ENCODE measurements around the gene CALM1. TPM values are rescaled to one million over a fixed set of nuclear protein-coding genes. Genes with fewer than 3 reads are reported as not detected.

Gene CALM1
- total RNA-seq, 4 donors from 2014 or later: 106 to 240 (median 182) TPM

GRCh38 chr14:90440021-90440451, 43.2 kb downstream of the CALM1 start:
- H3K4me3 ChIP-seq (ENCODE audit: low read depth, poor library complexity, severe bottlenecking): no peak overlapping the region
- 21 to 29% methylated on average over 5 of the region's 5 CpGs for WGBS, 2 donors
- no peak for DNase-seq (ENCODE audit: low spot score in 2 of 2)
- no peak for TF ChIP-seq POLR2A (IDR thresholded peaks at IDR 0.05)
- no peak for TF ChIP-seq CTCF (IDR thresholded peaks at IDR 0.05)
- intact Hi-C loops (cut with DNase I; ENCODE audit: low total_unique reads): no loop called here

DNA sequence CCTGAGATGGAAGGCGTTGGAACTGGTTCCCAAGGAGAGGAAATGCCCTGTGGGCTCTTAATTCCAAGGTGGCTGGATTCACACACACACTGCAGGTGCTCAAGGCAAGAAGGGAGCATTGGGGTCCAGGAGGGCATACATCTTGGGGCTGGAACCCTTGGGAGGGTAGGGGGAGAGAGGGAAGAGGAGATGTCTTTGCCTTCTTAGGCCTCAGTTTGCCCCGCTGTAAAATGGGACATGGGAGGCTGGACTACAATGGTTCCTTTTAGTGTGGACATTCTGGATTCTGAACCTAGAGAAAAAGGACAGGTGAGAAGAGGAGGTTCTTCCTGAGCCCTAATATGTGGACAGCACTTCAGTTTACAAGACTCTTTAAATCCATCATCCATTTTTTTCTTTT, 43.8 kb downstream of the CALM1 start:
- intact Hi-C loops (cut with DNase I; ENCODE audit: low total_unique reads): no loop called here
- H3K4me3 ChIP-seq (ENCODE audit: low read depth, poor library complexity, severe bottlenecking): no peak overlapping the region
- DNase-seq (ENCODE audit: low spot score in 2 of 2): no peak
- no peak for TF ChIP-seq CTCF (IDR thresholded peaks at IDR 0.05)
- no peak for TF ChIP-seq POLR2A (IDR thresholded peaks at IDR 0.05)
- WGBS, 2 donors: 64 to 66% methylated on average over 2 of the region's 2 CpGs

GRCh38 chr14:90442388-90442787, 45.6 kb downstream of the CALM1 start:
- intact Hi-C loops (cut with DNase I; ENCODE audit: low total_unique reads): no loop called here
- H3K4me3 ChIP-seq (ENCODE audit: low read depth, poor library complexity, severe bottlenecking): no peak overlapping the region
- TF ChIP-seq CTCF (IDR thresholded peaks at IDR 0.05) (no peak), POLR2A (IDR thresholded peaks at IDR 0.05) (no peak)
- no peak for DNase-seq (ENCODE audit: low spot score in 2 of 2)
- WGBS, 2 donors: 66 to 71% methylated on average over 2 of the region's 2 CpGs

- TF ChIP-seq CTCF (IDR thresholded peaks at IDR 0.05): no peak
- TF ChIP-seq POLR2A (IDR thresholded peaks at IDR 0.05): no peak
- H3K4me3 ChIP-seq (ENCODE audit: low read depth, poor library complexity, severe bottlenecking): no peak overlapping the region
- intact Hi-C loops (cut with DNase I; ENCODE audit: low total_unique reads): no loop called here
- no peak for DNase-seq (ENCODE audit: low spot score in 2 of 2)
- 61 to 65% methylated on average over 15 to 16 of the region's 16 CpGs for WGBS, 2 donors
Observed at GRCh38 chr14:90443161-90444076, 46.6 kb downstream of the CALM1 start.

DNA sequence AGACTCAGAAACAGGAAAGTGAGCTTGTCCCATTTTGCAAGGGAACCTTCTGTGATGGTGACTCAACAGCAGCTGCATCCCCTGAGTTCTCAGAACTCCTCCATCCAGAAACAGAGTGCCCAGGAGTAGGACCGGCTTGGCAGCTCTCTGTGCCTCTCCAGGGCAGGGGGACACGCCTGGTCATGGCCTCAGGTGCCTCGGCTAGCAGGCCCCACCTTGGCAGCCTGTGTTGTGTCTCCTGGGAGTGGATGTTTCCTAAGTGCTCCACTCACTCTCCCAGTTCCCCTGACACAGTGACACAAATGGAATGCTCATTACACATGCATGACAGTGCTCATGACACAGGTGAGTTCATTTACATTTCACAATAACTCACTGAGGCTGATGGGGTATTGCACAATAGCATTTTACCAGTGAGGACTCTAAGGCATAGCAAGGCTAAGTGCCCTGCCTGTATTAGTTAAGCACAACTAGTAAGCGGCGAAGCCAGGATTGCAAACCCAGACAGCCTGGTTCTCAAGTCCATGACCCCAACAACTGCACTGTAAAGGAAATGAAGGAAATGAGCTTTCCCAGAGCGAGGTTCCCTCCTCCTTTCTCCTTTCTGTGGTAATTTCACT, 47.4 kb downstream of the CALM1 start:
- intact Hi-C loops (cut with DNase I; ENCODE audit: low total_unique reads): no loop called here
- H3K4me3 ChIP-seq (ENCODE audit: low read depth, poor library complexity, severe bottlenecking): no peak overlapping the region
- WGBS, 2 donors: 46 to 48% methylated on average over 6 of the region's 6 CpGs
- DNase-seq (ENCODE audit: low spot score in 2 of 2): peak in 1 of 2 donors; percentile 56
- TF ChIP-seq CTCF (IDR thresholded peaks at IDR 0.05) (no peak), POLR2A (IDR thresholded peaks at IDR 0.05) (no peak)

All from lower leg skin (tissue), 4 donors.